GM20431 (cell line): ENCODE results near the gene AREL1.
"Not testable (repeated sequence)": the region's sequence is repeated elsewhere in the genome, so short reads cannot be mapped to it uniquely, and the experiment has no call there.

Experiments used
- in situ Hi-C: fragments of 300-500 bp; cut with MseI, MboI; formaldehyde crosslinking; loops from one replicate; pipeline ENCODE4 v1.15.0; 2020; ENCODE audit warnings: low sequenced_read_pairs; ENCODE audit not compliant: unreplicated experiment

Gene AREL1, protein sequence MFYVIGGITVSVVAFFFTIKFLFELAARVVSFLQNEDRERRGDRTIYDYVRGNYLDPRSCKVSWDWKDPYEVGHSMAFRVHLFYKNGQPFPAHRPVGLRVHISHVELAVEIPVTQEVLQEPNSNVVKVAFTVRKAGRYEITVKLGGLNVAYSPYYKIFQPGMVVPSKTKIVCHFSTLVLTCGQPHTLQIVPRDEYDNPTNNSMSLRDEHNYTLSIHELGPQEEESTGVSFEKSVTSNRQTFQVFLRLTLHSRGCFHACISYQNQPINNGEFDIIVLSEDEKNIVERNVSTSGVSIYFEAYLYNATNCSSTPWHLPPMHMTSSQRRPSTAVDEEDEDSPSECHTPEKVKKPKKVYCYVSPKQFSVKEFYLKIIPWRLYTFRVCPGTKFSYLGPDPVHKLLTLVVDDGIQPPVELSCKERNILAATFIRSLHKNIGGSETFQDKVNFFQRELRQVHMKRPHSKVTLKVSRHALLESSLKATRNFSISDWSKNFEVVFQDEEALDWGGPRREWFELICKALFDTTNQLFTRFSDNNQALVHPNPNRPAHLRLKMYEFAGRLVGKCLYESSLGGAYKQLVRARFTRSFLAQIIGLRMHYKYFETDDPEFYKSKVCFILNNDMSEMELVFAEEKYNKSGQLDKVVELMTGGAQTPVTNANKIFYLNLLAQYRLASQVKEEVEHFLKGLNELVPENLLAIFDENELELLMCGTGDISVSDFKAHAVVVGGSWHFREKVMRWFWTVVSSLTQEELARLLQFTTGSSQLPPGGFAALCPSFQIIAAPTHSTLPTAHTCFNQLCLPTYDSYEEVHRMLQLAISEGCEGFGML

DNA sequence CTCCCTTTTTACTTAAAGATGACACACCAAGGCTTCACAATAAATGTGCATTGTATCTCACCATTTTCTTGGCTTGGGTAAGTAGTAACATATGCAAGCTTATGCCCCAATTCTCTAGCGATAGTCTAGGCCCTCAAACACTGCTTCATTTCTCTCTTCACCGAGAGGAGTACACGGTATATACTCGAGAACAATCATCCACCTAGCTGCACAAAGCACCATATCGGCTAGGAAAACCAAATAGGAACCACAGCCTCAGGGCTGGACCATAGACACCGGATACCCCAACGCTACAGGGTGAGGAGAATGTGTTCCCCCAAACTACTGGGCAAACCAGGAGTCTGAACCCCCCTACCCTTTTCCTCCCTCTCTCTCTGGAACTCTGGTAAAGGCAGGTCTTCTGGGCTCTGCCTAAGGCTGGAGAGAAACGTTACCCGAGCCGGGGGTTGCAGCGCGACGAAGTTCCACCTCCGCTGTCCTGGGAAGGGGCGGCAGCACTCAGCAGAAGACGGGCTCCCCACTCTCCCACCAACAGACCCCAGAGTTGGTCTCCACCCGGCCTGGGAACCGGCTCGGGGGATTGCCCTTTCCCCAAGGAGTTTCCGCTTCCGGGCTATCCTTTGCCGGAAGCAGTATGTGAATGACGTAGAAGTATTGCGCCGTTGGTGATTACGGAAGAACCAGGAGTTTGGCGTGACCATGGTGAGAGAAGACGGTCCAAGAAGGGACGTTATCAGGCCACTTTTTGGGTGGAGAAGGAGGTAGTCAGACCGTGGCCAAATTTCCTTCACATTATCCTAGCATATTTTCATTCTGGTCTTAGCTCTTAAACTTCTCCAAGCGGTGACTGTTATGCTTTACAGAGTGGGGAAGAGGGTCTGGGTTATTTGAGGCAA lies at the start of gene AREL1, which contains the start of gene FCF1:
AREL1 (minus strand) TSS at position 582 of the 896 bp plus-strand sequence. CDS start 27,465 bp downstream, outside the sequence.
FCF1 (plus strand) TSS at position 646 of the 896 bp plus-strand sequence; CDS start at position 700, 54 bp downstream.
- in situ Hi-C loops: no loop called here

DNA sequence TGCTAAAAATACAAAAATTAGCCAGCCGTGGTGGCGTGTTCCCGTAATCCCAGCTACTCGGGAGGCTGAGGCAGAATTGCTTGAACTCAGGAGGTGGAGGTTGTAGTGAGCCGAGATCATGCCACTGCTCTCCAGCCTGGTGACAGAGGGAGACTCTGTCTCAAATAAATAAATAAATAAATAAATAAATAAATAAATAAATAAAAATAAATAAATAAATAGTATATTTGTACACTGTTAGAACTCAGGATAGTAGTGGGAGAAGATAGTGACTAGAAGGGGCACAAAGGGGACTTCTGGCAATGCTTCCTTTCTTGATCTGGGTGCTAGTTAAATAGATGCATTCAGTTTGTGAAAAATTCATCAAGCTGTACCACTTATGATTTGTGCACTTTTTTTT lies 45.6 kb upstream of the AREL1 start:
- in situ Hi-C loops: not testable (repeated sequence)

DNA sequence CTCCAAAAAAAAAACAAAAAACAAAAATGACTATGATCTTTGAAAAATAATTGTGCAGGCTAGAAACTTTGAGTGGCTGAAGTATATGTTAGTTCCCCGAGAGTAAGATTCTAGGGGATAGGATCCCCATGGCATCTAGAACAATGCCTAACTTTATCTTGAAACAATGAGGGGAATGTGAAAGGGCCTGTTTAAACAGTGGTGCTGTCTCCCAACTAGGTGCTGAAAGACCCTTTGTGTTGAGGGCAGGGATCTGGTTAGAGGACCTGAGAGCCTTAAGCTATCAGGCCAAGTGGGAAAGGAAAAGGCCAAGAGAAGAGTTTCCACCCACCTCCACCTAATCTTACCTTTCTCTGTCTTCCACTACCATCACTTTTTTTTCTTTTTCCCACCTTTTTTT lies 43.4 kb upstream of the AREL1 start:
- in situ Hi-C loops: no loop called here

DNA sequence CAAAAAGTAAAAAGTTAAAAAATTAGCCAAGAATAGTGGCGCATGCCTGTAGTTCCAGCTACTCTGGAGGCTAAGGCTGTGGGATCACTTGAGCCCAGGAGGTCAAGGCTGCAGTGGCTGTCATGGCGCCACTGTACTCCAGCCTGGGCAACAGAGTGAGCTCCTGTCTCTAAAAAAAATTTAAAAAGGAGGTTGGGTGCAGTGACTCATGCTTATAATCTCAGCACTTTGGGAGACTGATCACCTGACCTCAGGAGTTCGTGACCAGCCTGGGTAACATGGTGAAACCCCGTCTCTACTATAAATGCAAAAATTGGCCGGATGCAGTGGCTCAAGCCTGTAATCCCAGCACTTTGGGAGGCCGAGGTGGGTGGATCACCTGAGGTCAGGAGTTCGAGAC lies 42.0 kb upstream of the AREL1 start:
- in situ Hi-C loops: no loop called here

DNA sequence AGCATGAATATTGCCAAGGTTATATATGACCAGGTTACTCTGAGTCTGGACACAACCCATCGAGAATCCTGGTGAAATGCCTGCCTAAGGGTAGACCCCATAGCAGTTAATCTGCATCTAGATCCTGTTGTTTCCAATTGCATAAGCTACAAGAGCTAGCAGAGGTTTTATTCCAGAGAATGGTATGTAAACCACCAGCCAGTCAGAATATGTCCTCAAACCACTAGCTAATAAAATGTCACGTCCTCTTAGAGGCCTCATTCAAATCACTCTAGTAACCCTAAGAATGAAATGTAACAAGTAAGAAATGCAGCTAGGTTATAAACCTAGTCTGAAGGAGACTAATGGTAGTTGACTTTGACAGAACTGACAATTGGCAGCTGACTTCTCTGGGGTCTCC lies 41.3 kb upstream of the AREL1 start:
- in situ Hi-C loops: no loop called here

DNA sequence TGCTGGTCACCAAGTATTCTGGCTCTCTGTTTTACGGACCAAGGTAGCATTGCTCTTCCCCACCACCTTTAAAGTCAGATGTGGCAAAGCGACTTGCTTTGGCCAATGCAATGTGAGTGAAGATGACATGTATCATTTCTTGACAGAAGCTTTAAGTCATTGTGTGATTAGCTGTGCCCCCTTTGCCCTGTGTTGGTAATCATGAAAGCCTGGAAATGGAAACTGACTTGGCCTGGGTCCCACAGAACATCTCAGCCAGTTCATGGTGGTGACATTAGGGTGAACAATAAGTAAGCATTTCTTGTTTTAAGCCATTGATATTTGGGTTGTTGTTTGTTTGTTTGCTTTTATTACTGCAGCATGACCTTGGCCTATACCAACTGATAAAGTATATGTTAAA lies 34.4 kb upstream of the AREL1 start:
- in situ Hi-C loops: no loop called here

DNA sequence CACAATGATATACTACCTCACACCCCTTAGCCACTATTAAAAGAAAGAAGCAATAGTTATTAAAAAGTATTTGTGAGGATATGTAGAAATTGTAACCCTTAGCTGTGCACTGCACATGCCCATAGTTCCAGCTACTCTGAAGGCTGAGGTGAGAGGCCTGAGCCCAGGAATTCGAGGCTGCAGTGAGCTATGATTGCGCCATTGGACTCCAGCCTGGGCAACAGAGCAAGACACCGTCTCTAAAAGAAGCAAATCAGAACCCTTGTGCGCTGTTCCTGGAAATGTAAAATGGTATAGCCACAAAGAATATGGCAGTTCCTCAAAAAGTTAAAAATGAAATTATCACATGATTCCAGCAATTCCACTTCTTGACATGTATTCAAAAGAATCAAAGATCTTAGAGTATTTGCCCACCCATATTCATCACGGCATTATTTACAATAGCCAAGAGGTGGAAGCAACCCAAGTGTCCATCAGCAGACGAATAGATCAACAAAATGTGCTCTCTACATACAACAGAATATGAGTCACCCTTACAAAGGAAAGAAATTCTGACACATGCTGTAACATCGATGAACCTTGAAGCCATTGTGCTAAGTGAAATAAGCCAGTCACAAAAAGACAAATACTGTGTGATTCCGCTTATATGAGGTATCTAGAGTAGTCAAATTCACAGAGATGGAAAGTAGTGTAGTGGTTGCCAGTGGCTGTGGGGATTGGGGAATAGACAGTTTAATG lies 26.6 kb upstream of the AREL1 start:
- in situ Hi-C loops: no loop called here

DNA sequence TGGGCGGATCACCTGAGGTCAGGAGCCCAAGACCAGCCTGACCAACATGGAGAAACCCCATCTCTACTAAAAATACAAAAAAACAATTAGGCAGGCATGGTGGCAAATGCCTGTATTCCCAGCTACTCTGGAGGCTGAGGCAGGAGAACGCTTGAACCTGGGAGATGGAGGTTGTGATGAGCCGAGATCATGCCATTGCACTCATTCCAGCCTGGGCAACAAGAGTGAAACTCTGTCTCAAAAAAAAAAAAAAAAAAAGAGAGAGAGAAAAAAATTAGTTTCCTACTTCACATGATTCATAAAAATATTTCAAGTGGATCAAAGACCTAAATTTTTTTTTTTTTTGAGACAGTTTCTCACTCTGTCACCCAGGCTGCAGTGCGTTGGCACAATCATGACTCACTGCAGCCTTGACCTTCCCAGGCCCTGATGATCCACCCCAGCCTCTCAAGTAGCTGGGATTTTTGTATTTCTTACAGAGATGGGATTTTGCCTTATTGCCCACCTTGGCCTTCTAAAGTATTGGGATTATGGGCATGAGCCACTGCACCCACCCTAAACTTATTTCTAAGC lies 25.0 kb upstream of the AREL1 start:
- in situ Hi-C loops: no loop called here

DNA sequence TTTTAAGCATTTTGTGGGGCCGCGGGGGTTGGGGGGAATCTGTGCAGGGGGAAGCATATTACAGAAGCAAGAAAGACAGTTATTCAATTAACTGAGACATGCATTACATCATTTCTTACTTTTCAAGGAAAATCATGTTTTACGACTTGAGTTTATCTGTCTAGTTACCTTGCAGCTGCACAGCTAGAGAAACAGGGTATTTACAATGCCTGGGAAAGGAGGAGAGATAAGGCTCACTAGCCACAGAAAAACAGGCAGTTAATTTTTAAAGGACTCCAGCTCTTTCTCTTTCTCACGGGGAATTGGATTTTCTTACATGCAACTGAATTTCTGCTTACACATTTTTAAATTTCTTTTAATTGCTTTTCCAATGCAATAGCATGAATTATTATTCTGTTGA lies 22.2 kb upstream of the AREL1 start:
- in situ Hi-C loops: no loop called here

DNA sequence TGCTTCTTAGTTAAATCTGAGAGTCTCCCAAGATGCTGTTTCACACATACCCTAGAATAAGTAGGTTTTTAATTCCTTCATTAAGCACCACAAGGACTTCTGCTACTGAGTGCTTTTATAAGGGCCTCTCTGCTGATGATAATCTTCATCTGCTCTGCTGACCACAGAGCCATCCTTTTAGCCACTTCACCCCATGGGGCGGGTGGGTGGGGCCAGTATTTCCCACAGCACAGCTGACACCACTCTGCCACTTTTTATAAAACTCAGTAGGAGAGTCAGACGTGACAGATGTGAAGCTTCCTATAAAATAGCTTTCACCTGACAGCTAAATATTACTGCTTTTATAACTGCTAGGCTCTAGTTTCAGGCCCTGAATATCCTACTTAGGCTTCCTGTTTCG lies 20.3 kb upstream of the AREL1 start:
- in situ Hi-C loops: no loop called here

DNA sequence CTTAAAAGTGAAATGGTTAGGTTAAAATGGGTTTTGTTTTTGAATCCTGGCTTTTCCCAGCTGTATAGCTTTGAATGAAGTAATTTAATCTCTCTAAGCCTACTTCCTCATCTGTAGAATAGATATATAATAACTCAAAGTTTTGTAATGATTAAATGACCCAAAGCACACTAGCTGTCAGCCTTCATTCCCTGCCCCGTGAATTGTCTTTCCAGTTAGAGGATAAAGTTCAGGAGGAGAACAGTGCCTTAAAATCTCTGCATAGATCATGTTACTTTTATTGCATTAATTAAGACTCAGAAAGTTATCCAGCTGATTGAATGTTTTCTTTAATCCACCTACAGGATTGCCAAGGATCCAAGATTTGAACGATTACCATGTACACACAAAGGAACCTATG lies 19.5 kb upstream of the AREL1 start:
- in situ Hi-C loops: no loop called here

DNA sequence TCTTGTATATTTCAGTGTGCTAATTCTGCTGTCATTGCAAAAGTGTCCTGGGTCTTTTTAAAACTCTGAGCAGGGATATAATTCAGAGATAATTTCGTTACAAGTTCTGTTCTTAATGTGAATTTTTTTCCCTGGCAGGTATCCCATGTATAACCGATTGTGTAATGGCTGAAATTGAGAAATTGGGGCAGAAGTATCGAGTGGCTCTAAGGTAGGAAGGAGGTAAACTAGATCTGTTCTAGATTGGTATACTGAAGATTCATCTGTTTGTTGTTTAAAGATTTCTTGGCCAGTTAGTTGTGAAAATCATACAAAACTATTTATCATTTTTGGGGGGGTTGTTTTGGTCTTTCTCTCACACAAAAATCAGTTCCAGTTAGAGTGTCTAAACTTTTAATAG lies 10.3 kb upstream of the AREL1 start:
- in situ Hi-C loops: no loop called here

DNA sequence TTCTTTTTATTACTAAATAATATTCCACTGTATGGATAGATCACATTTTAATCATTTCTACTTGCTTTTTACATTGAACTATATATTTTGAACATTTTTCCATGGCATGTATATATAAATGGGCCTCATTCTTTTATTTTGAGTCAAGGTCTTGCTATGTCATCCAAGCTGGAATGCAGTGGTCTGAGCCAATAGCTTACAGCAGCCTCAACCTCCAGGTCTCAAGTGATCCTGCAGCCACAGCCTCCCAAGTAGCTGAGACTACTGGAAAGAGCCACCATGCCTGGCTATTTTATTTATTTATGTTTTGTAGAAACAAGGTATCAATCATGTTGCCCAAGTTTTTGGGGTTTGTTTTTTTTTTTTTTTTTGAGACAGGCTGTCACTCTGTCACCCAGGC lies 7.6 kb upstream of the AREL1 start:
- in situ Hi-C loops: no loop called here

DNA sequence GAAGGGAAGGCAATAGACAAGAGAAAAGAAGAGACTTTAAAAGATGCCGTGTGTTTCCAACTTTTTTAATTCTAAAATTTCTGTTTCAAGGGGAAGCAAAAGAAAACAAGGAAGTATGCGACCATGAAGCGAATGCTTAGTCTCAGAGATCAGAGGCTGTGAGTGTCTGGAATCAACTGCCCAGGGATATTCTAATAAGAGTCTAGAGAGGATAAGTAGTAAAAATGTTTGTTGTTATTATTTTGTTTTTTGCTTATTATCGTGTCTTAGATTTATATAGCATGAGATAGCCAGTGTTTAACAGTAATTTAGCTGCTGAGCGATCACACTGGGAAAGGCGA lies 485 bp upstream of the AREL1 start:
- in situ Hi-C loops: no loop called here

DNA sequence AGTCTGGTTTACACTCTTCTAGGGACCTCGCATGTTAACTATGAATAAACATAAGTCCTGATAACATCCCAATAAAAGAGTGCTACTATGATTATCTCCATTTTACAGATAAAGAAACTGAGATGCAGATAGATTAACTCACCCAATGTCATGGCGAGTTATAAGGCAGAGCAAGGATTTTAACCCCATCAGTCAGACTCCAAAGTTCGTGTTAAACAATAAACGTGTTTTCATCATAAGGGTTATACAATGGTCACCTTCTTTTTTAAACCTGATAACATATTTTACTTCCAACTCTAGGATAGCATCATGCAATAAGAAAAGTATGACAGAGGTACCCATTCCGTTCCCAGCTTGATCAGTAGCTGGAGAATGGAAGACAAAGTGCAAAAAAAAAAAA lies 1.2 kb downstream of the AREL1 start:
- in situ Hi-C loops: no loop called here

DNA sequence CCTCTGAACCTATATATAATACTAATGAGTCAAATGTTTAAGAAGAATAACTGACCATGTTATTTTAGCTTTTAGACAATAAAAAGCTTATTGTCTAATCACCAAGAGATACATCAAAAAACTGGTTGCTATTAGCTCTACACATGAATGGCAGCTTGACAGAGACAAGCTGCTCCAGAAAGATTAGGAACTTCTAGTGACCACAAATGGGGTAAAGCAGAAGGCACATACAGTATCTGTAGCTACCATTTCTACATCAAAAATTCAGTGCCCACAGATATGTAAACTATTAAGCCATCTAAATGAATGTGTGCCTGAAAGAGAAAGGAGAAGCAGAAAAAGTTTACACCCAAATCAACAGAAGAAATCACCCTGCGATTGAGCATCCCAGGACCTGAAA lies 2.4 kb downstream of the AREL1 start:
- in situ Hi-C loops: no loop called here

DNA sequence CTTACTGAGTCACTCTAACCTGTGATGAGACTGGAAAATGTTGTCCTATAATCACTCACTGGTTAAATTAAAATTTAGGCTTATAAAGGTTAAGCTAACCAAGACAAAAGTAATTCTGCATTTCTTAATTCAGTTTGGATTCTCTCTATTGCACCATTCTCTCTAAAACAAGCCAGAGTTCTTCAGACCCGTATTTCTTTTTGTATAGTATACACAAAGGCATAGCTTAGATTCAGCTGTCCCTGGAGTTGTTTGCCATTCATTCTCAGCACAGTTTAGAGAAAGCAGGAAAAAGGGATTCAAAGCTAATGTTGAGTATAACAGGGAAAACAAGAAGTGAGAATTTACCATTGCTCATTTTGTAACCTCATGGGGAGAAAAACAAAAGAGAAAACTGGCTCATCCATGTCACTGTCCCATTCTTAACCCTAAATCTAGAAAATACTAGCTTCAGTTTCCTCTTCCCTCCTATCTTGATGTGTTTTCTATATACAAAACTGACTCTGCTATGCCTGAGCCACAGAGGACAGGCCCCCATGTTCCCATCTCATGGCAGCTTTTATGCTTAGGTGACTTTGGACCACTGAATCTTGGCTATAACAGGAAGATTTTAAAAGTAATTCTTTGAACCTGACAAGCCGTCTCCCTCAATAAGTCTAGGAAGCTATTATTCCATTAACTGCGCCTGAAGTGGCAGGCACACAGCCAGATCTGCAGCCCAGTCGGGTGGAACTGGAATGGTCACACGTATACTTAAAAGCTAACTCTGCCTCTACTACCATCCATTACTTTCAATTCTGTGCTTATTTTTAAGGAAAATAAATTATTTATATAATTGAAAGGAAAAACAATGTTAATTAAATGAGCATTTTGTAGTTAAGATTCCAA lies 7.0 kb downstream of the AREL1 start:
- in situ Hi-C loops: no loop called here

DNA sequence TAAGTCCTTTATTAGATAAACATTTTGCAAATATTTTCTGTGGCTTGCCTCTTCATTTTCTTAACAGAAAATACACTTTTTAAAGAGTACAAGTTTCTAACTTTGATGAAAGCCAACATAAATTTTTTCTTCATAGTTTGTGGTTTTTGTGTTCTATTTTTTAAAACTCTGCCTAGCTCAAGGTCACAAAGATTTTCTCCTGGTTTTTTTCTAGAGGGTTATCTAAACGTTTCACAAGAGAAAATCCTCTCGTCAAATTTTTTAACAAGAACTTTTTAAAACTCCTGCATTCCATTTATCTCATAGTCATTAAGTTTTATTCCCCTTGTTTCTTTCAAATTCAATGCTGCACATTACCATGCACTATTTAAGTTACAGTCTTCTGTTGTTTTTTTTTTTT lies 8.2 kb downstream of the AREL1 start:
- in situ Hi-C loops: no loop called here
